Right kidney (tissue), 9 donors: Measurements from ENCODE around the gene DKK1.

Source experiments
- DNase-seq: peaks from one replicate; pipeline ENCODE4 v3.0.0-alpha.2; 2016
- long read RNA-seq, 8 donors: transcript quantifications; one replicate each; lab custom pipeline, GENCODE V29; 2026

Gene DKK1, protein sequence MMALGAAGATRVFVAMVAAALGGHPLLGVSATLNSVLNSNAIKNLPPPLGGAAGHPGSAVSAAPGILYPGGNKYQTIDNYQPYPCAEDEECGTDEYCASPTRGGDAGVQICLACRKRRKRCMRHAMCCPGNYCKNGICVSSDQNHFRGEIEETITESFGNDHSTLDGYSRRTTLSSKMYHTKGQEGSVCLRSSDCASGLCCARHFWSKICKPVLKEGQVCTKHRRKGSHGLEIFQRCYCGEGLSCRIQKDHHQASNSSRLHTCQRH
- long read RNA-seq, donor 1, transcript DKK1-201 (4 exons, 1,790 nt): major isoform, 42 of 49 reads
- long read RNA-seq, donor 1, partial matches to known transcripts: 7 of 49 reads
- long read RNA-seq, donor 1, other reads (novel, unspliced or antisense): 0 of 49 reads
- long read RNA-seq, donor 2, transcript DKK1-201 (4 exons, 1,790 nt): major isoform, 21 of 21 reads
- long read RNA-seq, donor 2, partial matches to known transcripts: 0 of 21 reads
- long read RNA-seq, donor 2, other reads (novel, unspliced or antisense): 0 of 21 reads
- long read RNA-seq, donor 3, transcript DKK1-201 (4 exons, 1,790 nt): major isoform, 8 of 8 reads
- long read RNA-seq, donor 3, partial matches to known transcripts: 0 of 8 reads
- long read RNA-seq, donor 3, other reads (novel, unspliced or antisense): 0 of 8 reads
- long read RNA-seq, donor 4, transcript DKK1-201 (4 exons, 1,790 nt): major isoform, 12 of 12 reads
- long read RNA-seq, donor 4, partial matches to known transcripts: 0 of 12 reads
- long read RNA-seq, donor 4, other reads (novel, unspliced or antisense): 0 of 12 reads
- long read RNA-seq, donor 5, transcript DKK1-201 (4 exons, 1,790 nt): major isoform, 12 of 12 reads
- long read RNA-seq, donor 5, partial matches to known transcripts: 0 of 12 reads
- long read RNA-seq, donor 5, other reads (novel, unspliced or antisense): 0 of 12 reads
- long read RNA-seq, donor 6, transcript DKK1-201 (4 exons, 1,790 nt): major isoform, 11 of 11 reads
- long read RNA-seq, donor 6, partial matches to known transcripts: 0 of 11 reads
- long read RNA-seq, donor 6, other reads (novel, unspliced or antisense): 0 of 11 reads
- long read RNA-seq, donor 7, transcript DKK1-201 (4 exons, 1,790 nt): major isoform, 20 of 34 reads
- long read RNA-seq, donor 7, partial matches to known transcripts: 14 of 34 reads
- long read RNA-seq, donor 7, other reads (novel, unspliced or antisense): 0 of 34 reads
- long read RNA-seq, donor 8, transcript DKK1-201 (4 exons, 1,790 nt): major isoform, 21 of 21 reads
- long read RNA-seq, donor 8, partial matches to known transcripts: 0 of 21 reads
- long read RNA-seq, donor 8, other reads (novel, unspliced or antisense): 0 of 21 reads

DNA sequence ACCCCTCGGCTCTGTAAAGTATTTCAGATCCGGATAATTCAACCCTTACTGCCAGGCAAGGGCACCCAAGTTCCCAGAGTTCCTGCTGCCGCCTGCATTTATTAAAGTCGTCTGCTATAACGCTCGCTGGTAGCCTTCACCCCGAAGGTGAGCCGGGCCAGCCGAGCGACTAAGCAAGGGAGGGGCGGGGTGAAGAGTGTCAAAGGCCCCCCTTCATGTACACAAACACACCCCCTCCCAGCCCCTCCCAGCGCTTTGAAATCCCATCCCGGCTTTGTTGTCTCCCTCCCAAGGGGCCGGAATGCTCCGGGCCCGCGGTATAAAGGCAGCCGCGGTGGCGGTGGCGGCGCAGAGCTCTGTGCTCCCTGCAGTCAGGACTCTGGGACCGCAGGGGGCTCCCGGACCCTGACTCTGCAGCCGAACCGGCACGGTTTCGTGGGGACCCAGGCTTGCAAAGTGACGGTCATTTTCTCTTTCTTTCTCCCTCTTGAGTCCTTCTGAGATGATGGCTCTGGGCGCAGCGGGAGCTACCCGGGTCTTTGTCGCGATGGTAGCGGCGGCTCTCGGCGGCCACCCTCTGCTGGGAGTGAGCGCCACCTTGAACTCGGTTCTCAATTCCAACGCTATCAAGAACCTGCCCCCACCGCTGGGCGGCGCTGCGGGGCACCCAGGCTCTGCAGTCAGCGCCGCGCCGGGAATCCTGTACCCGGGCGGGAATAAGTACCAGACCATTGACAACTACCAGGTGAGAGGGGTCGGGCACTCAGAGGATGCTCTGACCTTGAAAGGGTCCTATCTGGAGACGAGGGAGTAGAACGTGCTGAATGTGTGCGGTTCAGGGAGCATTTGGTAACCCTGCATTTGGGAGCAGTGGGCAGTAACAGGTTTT, at the start of gene DKK1:
Gene DKK1 (plus strand): TSS at position 349 of the 889 bp plus-strand sequence. CDS start 154 bp downstream, at position 503.
- DNase-seq: peak; percentile 75

DNA sequence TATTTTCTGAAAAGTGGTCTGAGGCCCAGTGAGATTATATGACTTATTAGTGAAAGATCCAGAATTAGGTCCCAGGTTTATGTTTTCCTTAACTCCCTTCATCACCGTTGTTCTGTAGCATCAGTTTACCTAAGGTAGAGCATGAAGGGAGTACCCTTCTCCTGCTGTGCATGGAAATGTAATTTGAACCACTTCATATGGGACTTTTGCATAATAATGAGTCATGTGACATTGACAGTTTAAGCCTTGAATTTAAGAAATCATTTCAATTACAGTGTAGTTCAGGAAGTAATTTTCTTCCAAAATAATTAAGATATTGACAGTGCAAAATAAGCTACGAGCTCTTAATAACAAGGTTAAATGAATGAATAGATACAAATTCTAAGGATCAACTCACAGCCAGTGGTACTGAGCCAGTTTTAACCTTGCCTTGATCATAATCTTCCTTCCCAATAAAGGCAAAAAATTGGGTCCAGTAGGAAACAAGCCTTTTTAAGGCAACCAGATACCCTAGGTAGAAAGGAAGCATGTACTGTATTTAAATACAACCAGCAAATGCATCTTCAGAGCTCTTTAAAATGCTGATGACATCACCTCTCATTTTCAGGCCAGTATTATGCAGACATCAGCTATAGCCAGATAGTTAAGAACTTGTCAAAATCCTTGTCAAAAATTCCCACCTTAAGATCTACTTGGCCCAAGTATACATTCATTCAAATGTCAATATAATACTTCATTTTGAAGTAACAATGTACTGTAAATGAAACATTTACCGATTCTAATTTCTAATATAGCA, 48.8 kb upstream of the DKK1 start:
- no peak for DNase-seq

DNA sequence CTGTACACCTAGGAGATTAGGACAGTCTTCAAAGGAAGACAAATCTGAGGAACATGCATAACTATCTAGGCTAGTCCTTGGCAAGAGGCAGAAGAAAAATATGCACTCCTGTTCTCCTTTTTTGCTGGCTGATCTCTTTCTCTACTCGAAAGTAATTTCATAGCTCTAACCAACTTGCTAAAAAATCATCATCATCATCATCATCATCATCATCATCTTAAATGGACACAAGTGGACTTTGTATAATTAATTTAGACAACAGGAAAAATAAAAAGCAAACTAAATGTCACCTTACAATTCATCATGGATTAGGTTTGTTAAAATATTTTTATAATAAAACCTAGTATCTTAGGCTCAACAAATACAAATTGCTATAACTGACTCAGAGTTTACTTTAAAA, 47.2 kb upstream of the DKK1 start:
- DNase-seq: no peak

DNA sequence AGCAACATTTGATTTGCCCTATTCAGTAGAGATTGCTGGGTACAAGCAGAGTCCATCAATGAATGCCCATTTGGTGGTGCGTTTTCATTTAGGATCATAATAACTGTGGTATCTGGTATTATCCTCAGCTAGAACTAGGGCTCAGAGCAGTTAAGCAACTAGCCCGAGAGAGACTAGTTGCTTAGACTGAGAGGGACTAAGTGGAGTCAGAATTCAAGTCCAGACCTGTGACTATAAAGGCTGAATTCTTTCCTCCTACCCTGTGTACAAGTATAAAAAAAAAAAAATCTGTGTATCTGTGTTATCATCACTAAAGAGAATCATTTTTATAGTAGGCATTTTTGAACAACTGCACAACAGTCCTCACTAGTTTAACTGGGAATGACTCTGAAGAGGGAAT, 45.3 kb upstream of the DKK1 start:
- no peak for DNase-seq

DNA sequence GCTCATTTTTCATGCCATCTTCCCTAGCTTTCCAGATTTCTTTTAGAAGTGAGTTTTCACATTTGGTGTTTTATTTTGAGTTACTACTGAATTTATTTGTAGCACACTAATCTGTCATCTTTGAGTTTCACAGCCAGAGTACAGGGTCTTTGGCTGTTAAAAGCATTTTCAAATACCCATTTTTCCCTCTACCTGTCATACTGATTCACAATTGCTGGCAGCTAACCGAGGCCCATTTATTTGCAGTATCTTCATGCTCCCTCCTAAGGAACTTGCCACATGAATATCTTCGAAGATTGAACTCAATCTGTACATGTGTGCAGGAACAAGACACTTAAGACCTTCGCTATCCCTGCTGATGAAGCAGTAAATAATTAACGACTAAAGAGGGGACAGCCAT, 44.8 kb upstream of the DKK1 start:
- DNase-seq: no peak

DNA sequence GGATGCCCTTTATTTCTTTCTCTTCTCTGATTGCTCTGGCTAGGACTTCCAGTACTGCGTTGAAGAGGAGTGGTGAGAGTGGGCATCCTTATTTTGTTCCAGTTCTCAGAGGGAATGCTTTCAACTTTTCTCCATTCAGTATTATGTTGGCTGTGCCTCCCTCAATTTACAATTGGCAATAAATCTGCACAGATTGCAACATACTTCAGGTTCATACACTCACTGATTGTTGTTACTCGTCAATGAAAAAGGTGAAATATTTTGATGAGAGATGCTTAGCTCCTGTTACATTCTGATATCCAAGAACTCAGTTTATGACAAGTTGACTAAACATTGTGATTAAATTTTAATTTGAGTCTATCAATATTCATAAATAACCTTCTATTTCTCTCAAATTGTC, 37.9 kb upstream of the DKK1 start:
- no peak for DNase-seq

DNA sequence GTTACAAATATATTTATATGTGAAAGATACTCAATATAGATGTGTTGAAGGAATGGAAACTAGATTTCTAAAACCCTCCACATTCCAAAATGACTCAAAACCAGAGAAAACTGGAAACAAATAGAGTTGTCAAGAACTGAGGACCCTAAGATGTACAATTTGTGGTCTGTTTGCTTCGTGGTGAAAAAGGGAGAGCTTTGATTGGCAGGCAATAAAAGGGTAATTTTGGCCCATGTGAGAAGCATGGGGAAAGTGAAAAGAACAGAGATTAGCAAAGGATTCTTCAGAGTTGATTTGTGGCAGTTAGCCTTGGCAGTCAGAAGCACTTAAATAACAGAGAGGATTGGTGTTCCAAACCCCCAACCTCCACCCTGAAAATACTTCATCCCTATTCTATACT, 37.1 kb upstream of the DKK1 start:
- DNase-seq: no peak

DNA sequence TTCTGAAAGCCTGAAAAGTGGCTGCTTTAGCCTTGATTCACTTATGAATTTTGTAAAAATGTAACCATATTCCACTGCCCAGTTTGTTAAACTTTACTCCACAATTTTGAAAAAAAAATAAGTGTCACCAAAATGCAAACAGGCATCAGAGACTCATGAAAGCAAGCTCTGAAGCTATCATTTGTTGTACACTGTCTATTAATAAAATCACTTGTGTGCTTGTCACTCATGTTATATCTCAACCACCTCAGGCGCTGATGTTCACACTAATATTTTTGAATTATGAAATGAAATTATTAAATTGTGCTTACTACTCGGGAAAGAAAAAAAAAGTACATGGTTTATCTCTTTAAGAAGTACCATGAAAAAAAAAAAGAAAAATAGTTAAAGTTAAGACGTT, 34.5 kb upstream of the DKK1 start:
- DNase-seq: no peak

DNA sequence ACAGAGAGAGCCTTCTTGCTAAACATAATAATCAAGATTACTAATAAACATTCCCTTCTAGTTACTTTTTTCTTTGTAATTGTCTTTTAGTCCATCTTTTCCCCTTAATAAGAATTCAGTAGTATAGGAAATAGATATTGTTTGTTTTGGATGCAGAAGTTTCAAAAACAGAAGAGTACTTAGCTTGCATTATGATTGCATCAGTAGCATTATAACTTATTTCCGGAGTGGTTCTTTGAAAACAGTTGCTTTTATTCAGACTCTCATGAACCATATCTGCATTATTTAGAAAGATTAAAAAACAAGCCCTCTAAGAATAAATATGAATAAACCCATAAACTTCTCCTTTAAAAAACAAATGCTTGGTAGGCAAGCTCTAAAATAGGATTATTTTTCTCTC, 34.0 kb upstream of the DKK1 start:
- DNase-seq: no peak

DNA sequence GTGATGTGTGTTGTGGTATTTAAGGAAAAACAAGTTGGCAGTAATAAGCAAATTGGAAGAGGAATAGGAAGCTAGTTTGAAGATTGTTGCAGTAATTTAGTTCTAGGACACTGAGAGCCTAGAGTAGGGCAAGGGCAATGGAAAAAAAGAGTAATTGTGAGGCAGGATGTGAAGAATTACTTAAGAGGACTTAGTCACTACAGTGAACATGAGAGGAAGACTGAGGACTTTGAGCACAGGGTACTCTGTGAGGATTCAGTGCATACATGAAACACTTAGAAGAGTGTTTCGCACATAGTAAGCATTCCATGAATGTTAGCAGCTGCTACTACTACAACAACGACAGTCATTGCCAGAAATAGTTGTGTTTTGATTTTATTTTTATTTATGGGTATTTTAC, 30.9 kb upstream of the DKK1 start:
- no peak for DNase-seq

DNA sequence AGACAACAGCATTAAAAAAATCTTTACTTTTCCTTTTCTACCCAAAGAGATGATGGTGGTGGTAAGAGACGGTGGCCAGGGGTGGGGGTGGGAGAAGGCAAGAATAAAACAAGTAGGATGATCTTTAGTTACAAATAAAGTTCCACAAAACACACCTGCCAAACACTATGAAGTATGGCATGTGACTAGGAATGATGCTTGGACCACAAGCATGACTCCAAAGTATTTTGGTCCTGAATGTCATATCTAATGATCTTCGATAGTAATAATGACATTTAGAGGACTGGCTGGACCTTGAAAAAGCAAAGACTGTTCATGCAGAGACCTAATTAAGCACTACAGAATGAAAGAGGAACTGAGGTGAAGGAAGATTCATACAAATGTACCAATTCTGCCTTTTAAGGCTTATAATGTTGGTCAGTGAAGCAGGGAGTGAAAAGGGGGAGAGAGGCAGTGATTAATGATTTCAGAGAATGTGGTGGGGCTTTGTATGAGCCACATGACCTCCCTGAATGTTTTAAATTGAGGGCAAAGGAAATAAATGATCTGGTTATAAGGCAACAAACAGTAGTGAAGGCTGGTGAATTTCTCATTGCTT, 29.6 kb upstream of the DKK1 start:
- DNase-seq: no peak

DNA sequence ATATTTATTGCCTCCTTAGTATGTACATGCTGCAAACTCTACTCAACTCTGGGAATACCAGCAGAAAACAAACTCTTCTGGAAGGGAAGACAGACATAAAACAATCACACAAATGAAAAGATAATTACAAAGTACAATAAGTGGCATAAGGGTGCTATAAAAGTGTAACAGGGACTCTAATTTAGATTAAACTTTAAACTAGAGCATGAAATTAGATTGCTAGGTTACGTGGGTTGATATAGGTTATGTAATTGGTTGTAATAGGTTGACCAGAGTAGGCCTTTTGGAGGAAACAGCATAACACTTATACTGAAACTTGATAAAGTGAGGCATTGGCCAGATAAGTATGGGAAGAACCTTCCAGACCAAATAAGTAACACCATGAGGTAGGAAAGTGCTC, 26.2 kb upstream of the DKK1 start:
- DNase-seq: no peak

DNA sequence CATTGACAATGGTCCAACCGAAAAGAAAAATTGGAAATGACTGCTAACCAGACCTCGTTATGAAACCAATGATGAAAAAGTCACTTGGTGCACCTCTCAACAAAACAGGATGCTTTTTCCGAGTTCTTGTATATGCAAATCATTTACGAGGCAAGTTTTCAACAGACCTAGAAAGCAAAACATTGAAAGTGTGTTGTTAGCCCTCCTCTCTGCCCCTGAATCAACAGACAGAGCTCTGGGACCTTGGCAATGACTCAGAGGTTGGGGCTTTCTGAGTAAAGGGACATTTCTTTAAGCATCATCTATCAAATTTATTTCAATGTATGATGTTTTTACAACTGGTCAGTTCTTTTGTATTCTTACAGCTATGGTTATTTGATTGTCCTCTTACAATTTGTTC, 16.3 kb upstream of the DKK1 start:
- no peak for DNase-seq

DNA sequence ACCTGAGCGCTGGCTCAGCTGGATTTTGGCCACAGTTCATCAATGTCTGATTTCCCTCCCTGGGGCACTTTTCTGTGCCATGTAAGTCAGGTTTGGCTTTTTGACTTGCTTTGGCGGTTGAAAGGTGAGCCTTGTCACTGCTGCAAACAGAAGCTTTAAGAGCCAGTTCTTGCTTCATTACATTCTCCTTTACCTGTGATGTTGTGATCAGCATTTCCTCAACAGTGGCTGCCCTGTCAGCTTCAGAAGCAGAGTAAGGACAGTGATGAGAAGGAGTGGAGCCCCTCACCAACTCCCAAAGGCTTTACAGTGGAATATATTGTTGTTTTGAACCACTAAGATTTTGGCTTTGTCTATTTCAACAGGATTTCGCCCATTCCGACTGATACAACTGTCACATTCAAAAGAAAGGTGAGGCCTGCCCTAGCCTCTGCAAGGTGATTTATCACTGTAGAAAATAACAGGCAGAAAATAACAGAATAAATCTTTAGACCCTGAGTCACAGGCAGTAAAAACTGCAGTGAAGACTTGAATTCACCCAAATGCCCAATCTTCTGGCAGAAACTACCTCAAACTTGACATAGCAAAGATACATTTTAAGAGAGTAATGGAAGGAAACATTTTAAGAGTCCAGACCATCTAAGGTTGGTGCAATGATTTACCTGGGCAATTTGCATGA, 13.3 kb upstream of the DKK1 start:
- DNase-seq: no peak

DNA sequence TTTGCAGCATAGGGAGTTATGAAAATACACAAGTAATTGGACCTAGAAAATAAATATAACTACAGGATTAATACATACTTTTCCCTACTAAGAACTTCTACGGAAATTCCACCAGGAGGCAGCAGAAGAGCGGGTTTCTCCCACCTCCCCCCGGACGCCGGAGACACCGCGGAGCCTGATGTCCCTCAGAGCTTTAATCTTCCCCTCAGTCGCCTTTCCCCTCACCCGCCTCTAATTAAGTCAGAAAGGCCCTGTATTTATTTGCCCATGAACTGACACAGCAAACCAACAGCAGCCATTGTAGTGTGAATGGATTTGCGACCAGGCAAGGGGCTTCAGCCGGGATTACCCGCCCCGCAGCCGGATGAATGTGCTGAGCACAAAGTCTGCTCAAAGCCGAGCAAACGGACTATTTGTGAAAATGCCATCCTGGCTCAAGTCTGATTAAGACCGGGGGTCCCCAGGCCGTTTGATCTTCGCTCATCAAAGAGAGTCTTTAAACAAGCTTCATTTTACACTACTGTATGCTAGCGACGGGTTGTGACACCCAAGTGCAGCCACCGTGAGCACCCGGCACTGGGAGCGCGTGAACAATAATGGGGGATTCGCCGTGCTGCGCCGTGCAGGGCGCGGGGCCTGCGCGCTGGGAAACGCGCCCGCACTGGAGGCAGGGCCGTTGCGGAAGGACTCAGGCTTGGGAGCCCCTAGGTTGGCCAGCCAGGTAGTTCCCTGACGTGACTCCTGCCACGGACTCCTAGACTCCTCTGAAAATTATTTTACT, 5.6 kb upstream of the DKK1 start:
- peak; percentile 92 for DNase-seq

DNA sequence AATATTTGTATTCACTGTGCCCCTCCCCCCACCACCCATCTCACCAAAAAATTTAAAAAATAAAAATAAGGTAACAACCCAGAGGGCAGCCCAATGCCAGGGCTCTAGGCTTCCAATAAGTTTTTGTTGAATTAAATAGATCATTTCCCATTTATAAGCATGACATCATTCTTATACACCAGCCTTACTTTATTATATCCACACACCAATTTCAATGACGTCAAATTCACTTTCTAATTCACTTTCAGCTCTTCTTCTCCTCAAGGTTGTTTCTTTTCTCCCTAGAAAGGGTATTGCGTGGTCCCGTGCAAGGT, 1.2 kb upstream of the DKK1 start:
- no peak for DNase-seq

DNA sequence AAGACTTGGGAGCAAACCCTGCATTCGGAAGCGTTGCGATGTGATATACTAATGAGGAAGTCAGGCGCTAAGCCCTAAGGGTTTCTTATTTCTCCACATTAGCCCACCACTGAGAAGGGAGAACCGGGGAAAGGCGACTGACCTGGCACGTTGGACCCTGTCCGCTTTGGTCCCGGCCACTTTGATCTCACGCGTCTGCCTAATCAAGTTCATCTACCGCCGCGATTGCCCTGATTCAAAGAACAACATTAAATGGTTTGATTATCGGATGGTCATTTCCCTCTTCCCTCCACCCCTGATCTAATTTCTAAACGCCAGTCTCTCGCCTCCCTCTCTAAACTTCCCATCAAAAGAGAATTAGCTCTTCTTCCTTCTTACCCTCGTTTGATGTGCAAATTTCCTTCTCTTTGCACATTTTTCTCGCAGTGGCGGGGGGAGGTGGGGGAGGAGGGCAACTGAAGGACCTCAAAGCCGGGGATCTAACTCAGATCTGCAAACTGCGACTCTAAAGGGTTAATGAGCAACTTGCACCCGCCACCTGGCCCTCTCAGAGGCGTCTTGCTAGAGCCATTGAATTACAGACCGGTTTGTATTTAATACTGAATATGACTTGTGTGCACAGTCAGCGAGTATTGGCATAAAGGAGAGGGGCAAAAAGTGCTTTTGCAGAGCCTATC, 687 bp upstream of the DKK1 start:
- peak; percentile 62 for DNase-seq

DNA sequence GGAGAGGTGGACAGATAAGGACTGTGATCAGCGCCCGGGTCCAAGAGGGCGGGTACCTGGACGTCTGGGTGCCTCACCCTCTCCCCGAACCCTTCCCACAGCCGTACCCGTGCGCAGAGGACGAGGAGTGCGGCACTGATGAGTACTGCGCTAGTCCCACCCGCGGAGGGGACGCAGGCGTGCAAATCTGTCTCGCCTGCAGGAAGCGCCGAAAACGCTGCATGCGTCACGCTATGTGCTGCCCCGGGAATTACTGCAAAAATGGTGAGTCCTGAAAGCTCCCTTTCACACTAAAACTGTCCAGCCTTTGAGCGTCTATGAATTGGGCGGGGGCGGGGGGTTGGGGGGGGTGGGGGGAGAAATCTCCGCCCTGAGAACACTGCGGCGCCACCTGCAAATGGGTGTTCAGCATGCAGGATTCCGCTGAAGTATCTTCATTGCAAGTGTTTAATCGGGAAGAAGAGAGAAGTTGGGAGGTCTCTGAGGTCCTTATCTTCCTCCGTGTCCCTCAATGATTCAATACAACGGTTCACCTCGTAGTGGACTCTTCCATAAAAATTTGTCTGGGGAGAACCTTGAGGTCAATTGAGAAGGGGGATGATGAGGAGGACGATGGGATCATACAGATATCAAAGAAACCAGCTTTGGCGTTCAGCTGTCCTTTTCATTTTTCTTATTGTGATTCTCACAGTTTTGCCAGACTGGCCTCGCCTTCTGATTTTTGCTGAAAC, 906 bp downstream of the DKK1 start:
- no peak for DNase-seq
